ENCODE measurements around the gene GHR.

Gene GHR

GRCh38 chr5:42522783-42523182, 99.5 kb downstream of the GHR start:
- in situ Hi-C loops (cut with MboI; ENCODE audit: low pct_unique_long_range_greater_than_20kb, low sequenced_read_pairs, unreplicated experiment), result no loop called here
- no peak for DNase-seq (ENCODE audit: low spot score)
- TF ChIP-seq, protein P1, sequence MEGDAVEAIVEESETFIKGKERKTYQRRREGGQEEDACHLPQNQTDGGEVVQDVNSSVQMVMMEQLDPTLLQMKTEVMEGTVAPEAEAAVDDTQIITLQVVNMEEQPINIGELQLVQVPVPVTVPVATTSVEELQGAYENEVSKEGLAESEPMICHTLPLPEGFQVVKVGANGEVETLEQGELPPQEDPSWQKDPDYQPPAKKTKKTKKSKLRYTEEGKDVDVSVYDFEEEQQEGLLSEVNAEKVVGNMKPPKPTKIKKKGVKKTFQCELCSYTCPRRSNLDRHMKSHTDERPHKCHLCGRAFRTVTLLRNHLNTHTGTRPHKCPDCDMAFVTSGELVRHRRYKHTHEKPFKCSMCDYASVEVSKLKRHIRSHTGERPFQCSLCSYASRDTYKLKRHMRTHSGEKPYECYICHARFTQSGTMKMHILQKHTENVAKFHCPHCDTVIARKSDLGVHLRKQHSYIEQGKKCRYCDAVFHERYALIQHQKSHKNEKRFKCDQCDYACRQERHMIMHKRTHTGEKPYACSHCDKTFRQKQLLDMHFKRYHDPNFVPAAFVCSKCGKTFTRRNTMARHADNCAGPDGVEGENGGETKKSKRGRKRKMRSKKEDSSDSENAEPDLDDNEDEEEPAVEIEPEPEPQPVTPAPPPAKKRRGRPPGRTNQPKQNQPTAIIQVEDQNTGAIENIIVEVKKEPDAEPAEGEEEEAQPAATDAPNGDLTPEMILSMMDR (IDR thresholded peaks at IDR 0.05; ENCODE audit: extremely low read depth, insufficient read depth, missing control alignments), result no peak

- no peak for DNase-seq (ENCODE audit: low spot score)
- TF ChIP-seq, protein P1 (IDR thresholded peaks at IDR 0.05; ENCODE audit: extremely low read depth, insufficient read depth, missing control alignments), result no peak
- in situ Hi-C loops (cut with MboI; ENCODE audit: low pct_unique_long_range_greater_than_20kb, low sequenced_read_pairs, unreplicated experiment), result no loop called here
These were observed 102.9 kb downstream of the GHR start for GRCh38 chr5:42526179-42526578.

DNA sequence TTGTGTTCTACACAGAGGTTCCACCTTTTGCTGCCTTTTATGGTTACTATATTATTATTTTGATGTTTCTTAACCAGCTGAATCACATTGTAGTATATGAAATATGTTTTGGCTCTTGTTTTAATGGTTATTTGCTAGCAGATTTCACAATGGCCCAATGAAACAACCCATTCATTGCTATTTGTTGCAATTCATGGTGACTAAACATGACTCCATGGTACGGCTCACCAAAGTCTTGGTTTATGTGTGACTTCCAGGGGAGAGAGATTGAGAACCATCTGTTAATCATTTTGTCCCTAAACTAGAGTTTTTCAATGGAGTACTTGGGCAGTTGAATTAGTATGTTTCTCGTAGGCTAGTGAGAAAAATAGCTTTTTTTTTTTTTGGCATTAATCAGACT, 108.4 kb downstream of the GHR start:
- TF ChIP-seq, protein P1 (IDR thresholded peaks at IDR 0.05; ENCODE audit: extremely low read depth, insufficient read depth, missing control alignments), result no peak
- in situ Hi-C loops (cut with MboI; ENCODE audit: low pct_unique_long_range_greater_than_20kb, low sequenced_read_pairs, unreplicated experiment), result no loop called here

DNA sequence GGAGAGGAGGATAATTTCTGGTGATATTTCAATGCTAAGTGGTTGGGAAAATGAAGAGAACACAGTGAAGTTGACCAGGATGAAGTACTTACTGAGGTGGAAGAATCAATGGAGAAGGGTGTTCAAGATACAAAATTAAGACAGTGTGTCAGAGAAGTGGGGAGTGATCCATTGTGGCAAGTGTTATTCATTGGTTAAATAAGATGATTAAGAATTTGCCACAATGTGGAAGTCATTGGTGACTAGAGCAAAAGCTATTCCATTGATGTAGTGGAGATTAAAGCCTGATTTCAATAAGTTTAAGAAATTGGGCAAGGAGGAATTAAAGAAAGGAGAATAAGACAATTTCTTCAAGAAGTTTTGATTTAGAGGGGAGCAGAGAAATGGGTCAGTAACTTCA, 118.9 kb downstream of the GHR start:
- in situ Hi-C loops (cut with MboI; ENCODE audit: low pct_unique_long_range_greater_than_20kb, low sequenced_read_pairs, unreplicated experiment), result no loop called here
- TF ChIP-seq, protein P1 (IDR thresholded peaks at IDR 0.05; ENCODE audit: extremely low read depth, insufficient read depth, missing control alignments), result no peak
- no peak for DNase-seq (ENCODE audit: low spot score)

More for the DNA sequence above, 108.4 kb downstream of the GHR start:
- no peak for DNase-seq (ENCODE audit: low spot score)

DNA sequence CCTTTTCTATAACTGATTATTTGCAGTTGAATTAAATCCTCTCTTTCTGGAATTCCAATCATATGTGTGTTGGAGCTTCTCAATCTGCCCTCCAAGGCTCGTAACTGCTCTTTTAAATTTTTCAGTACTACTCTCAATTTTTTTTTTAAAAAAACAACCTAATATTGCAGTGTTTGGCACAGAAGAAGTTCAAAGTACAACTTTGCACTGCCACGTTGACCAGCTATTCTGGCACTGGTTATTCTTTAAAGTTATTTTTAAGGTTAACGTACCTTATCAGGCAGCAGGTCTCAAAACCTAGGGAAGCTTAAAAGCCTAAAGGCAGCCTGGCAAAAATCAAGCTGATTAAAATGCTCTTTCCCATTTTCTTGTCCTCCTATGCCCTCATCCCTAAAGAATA, 120.5 kb downstream of the GHR start:
- in situ Hi-C loops (cut with MboI; ENCODE audit: low pct_unique_long_range_greater_than_20kb, low sequenced_read_pairs, unreplicated experiment), result no loop called here
- TF ChIP-seq, protein P1 (IDR thresholded peaks at IDR 0.05; ENCODE audit: extremely low read depth, insufficient read depth, missing control alignments), result no peak

DNA sequence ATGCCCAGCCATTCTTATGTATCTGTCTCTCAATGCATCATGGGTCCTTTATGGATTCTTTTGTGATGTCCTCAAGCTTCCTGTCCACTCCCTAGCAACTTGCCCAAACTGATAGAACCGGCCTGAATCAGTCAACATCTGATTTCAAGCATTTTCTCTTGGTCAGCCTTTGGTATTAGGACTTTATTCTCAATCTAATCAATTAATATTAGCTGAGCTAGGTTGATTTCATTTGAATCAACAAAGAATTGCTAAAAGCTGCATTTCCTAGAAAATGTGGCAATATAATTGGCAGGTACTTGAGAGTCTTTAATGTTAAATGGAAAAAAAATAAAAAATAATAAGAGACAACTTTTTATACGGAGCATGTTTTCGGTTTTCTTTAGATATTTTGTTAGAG, 121.8 kb downstream of the GHR start:
- no peak for DNase-seq (ENCODE audit: low spot score)
- TF ChIP-seq, protein P1 (IDR thresholded peaks at IDR 0.05; ENCODE audit: extremely low read depth, insufficient read depth, missing control alignments), result no peak
- in situ Hi-C loops (cut with MboI; ENCODE audit: low pct_unique_long_range_greater_than_20kb, low sequenced_read_pairs, unreplicated experiment), result no loop called here

More for the DNA sequence above, 120.5 kb downstream of the GHR start:
- no peak for DNase-seq (ENCODE audit: low spot score)

GRCh38 chr5:42547141-42547540, 123.9 kb downstream of the GHR start:
- TF ChIP-seq, protein P1 (IDR thresholded peaks at IDR 0.05; ENCODE audit: extremely low read depth, insufficient read depth, missing control alignments), result no peak
- in situ Hi-C loops (cut with MboI; ENCODE audit: low pct_unique_long_range_greater_than_20kb, low sequenced_read_pairs, unreplicated experiment), result no loop called here
- no peak for DNase-seq (ENCODE audit: low spot score)

Data from GM13977 (cell line).